DMS79 (cell line): Measurements from ENCODE around the gene MAB21L3.
A peak's percentile ranks its signal among the peaks of the same experiment; 100 is the strongest.
"Not testable (repeated sequence)": the region's sequence is repeated elsewhere in the genome, so short reads cannot be mapped to it uniquely, and the experiment has no call there.

ENCODE experiments used
- DNase-seq: peaks from one replicate; lab custom pipeline; 2025; lab: John Stamatoyannopoulos, UW

Gene MAB21L3

GRCh38 chr1:116138277-116138792, 27.1 kb downstream of the MAB21L3 start:
- no peak for DNase-seq

GRCh38 chr1:116139592-116140134, 28.5 kb downstream of the MAB21L3 start:
- no peak for DNase-seq

- no peak for DNase-seq
Observed at GRCh38 chr1:116144151-116144550, 33.0 kb downstream of the MAB21L3 start.

GRCh38 chr1:116146447-116147113, 35.4 kb downstream of the MAB21L3 start:
- DNase-seq, result not testable (repeated sequence)

- DNase-seq, result no peak
Observed at GRCh38 chr1:116147114-116147510, 35.9 kb downstream of the MAB21L3 start.

GRCh38 chr1:116147972-116148371, 36.8 kb downstream of the MAB21L3 start:
- DNase-seq, result no peak

- no peak for DNase-seq
Observed at GRCh38 chr1:116148967-116149366, 37.8 kb downstream of the MAB21L3 start.

GRCh38 chr1:116150368-116150767, 39.2 kb downstream of the MAB21L3 start:
- DNase-seq, result no peak

- peak; percentile 40 for DNase-seq
Observed at GRCh38 chr1:116151739-116152576, 40.8 kb downstream of the MAB21L3 start.

GRCh38 chr1:116152577-116152943, 41.4 kb downstream of the MAB21L3 start:
- DNase-seq, result no peak

- no peak for DNase-seq
Observed at GRCh38 chr1:116152950-116153691, 41.9 kb downstream of the MAB21L3 start.

GRCh38 chr1:116153692-116154031, 42.5 kb downstream of the MAB21L3 start:
- no peak for DNase-seq

GRCh38 chr1:116154536-116154935, 43.3 kb downstream of the MAB21L3 start:
- DNase-seq, result no peak

- DNase-seq, result no peak
Observed at GRCh38 chr1:116157096-116157495, 45.9 kb downstream of the MAB21L3 start.

GRCh38 chr1:116159177-116159576, 48.0 kb downstream of the MAB21L3 start:
- DNase-seq, result no peak

GRCh38 chr1:116159611-116160010, 48.4 kb downstream of the MAB21L3 start:
- no peak for DNase-seq

GRCh38 chr1:116161390-116161789, 50.2 kb downstream of the MAB21L3 start:
- no peak for DNase-seq

GRCh38 chr1:116161877-116162390, 50.7 kb downstream of the MAB21L3 start:
- no peak for DNase-seq

GRCh38 chr1:116163533-116163932, 52.3 kb downstream of the MAB21L3 start:
- no peak for DNase-seq

GRCh38 chr1:116164150-116164549, 53.0 kb downstream of the MAB21L3 start:
- no peak for DNase-seq

GRCh38 chr1:116164604-116165368, 53.6 kb downstream of the MAB21L3 start:
- no peak for DNase-seq
